ENCODE data around the gene TBX2.

- TF ChIP-seq CTCF (IDR thresholded peaks at IDR 0.05) (no peak), POLR2A (IDR thresholded peaks at IDR 0.05) (no peak)
Observed at GRCh38 chr17:61447358-61447757, 47.7 kb downstream of the TBX2 start.

Data from sigmoid colon (tissue), 3 donors.